Limb (tissue), 2 donors: ENCODE data around the gene SNUPN.

Experiments used
- DNase-seq, 2 donors: peaks; one replicate each; pipeline ENCODE4 v3.0.0-alpha.2; 2016; ENCODE audit errors: extremely low spot score in 2 of 2

The SNUPN gene

DNA sequence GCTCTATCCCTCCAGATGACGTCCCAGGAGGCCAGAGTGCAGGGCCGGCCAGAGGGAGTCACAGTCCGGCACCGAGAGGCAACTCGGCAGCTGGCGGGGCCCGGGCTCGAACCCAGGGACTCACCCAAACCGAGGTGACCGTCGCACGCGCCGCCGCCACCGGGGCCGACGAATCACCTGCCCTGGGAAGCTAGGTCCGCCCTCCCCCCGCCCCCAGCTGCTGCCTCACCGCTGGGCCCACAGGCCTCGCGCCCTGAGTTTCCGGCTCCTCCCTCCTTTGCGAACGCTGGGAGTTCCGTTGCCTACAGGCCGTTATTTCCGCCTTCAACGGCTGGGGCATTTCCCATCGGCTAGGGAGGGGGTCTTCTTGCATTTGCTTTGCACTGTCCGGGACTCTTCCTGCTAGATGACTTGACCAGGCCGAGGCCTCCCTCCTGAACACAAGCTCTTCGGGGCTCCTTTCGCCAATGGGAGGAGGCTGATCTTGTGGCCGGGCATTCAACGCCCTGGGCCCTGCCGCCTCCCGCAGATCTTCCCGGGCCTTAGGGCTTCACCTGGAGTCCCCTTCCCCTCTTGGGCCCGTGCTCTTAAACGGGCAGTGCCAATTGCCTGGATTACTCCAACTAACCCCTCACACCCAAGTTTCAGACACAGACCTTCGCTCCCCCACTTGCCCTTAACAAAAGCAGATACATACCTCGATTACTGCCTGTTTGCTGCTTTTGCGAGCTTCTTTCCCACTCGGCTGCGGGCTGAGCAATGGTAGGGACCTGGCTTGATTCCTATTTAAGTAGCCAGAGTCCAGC lies at the start of gene SNUPN:
SNUPN (minus strand) TSS at position 184 of the 806 bp plus-strand sequence. CDS start 4,674 bp downstream, outside the sequence.
- peak; percentile 95 to 97 for DNase-seq

DNA sequence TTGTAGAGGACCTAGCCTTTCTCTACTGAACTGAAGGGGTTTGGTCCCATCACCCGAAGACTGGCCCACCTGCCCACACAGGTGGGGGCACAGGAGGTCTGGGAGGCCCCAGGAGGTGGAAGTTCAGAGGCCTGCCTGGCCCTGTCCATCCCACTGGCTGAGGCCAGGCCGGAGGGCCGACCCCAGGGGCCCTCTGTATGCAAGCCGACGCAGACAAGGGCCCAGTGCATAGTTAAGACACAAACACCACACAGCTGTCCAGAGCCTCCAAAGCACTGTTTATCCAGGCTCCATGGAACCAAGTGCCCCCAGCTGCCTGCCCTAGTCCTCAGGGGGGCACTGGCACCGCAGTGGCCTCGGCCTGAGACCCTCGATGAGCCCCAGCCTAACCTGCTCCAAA lies 48.8 kb upstream of the SNUPN start:
- DNase-seq, result no peak

DNA sequence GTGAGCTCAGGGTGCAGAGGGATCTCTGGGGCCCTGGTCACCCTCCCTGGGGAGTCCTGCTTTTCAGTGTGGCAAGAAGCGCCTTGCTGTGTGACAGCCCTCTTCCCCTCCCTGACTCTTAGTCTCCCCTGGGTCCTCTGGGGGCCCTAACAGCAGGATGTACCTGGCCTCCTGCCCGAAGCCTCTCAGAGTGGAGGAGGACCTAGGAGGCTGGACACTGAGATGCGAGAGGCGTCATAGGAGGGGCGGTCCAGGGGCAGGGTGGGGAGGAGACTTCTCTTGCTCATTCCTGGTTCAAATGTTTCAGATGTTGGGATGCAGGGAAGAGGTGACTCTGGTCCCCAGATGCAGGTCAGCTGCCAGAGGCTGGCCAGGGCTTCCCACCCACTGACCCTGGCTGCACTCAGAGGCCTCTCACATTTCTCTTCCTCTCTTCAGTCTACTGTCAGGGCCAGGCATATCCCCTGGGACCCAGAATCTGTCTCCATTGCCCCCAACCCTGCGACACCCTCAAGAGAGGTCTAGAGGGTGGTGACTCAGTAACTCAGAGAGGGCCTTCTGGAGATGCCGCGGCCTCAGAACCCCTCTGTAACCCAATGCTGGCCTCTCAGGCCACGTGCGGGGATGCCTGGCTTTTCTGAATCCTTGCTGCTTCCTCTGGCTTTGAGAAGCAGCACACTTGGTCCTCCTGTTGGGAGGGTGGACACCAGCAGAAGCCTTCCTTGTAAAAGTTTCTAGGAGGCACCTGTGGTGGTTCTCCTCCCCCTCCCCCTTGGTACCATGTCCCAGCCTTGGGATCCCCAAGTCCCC lies 48.1 kb upstream of the SNUPN start:
- no peak for DNase-seq

DNA sequence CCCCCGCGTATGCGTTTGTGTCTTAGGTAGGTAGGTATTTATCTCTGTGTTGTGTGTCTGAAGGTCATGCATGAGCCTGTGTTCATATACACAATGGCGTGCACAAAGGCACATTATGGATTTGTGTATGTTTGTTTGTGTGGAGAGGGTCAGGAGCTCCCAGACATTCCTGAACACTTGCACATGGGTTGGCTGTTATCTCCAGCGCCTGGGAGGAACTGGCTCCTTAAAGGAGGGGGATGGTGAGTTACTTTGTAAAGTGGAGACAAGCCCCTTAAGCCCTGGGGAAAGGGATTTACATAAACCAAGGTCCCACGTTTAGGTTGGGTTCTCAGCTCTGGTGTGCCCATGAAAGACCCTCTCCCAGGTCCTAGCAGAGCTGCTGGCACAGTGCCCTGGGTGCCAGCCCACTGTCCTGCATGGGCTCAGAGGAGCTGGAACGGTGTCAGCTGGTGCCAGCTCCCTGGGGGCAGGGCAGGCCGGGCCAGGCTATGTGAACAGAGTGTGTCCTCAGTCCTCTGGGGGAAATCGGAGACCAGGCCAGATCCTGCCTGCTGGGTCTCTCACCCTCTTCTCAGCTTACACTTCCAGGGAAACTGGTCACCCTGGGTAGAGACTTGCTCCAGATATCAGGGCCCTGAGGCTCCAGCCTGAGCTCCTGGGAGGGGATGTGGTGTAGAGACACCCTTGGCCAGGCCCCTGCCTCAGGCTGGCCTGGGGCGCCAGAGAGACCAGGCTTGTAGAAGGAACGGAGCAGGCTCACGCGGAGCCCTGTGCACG lies 47.3 kb upstream of the SNUPN start:
- DNase-seq, result no peak

DNA sequence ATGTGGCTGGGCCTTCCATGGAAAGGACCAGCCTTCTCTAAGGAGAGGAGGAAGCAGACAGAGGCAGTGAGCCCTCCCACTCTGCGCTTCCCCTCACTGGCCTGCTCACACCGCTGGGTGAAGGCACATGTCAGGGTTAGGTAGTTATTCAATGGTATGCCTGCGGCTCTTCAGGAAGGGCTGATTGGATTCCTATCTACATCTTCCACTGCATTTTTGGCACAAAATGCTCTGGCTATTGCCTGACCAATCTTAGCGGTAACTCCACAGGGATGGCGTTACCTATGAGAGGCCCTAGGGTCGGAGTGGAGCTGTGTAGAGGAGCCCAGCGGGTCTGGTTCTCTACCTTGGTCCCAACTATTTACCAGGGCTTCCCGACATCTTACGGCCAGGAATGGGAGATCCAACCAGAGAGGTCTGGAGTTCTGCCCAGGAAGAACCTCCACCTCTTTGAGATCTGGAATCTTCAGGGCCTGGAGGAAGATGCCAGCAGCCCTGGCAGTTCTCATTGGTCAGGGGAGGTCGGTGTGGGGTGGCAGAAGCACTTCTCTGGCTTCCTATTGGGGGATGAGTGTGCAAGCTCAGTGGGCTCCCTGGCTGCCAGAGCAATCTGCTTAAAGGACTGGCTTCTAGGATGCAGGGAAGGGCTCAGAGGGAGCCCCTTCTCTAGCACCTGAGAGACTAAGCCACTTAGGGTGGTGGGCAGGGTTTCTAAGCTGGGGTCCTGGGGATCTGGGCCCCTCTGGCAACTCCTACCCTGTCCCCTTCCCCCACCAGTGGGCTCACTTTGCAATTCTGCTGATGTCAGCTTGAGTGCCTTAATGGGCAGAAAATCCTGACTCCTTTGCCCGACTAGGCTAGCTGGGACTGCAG lies 46.4 kb upstream of the SNUPN start:
- no peak for DNase-seq

DNA sequence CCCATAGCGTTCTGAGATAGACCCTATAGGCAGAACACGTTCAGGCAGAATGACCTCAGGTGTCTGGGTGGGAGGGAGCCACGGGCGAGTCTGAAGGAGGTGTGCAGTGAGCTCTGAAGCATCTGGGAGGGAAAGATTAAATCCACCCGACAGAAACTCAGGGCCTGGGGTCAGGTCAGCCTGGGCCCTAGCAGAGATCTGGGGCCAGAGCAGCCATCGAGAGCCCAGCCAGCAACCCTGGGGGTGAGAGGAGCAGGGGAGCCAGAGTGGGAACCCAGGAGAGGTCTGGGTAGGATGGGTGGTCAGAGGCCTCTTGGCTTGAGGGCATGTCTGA lies 44.3 kb upstream of the SNUPN start:
- no peak for DNase-seq

DNA sequence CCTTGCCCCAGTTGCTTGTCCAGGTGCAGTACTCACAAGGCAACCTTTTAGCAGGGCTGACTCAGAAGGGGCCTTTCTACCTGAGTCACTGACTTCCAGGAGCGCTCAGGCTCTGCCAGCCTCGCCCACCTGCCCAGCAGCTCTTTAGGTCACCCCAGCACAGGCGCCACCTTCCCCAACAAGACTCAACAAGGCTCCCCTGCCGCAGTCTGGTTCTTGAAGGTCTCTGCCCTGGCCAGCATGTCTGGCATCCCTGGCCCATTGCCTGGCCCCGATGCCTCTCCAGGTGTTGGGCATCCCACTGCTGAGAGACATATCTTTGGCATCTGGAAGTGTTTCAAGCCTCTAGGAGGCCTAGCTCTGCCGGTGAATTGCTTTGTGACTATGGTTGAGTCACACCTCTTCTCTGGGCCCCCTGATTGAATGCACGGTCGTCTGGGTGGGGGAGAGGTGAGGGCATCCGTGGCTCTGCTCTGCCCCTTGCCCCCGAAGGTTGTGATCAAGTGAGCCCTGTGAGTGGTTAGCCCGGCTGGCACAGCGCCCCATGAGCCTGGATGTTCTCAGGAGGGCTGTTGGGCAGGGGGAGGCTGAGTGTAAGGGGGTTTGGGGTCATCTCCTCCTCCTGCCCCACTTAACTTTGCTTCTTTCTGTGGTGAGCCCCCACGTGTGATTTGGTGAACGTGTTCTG lies 43.8 kb upstream of the SNUPN start:
- no peak for DNase-seq

DNA sequence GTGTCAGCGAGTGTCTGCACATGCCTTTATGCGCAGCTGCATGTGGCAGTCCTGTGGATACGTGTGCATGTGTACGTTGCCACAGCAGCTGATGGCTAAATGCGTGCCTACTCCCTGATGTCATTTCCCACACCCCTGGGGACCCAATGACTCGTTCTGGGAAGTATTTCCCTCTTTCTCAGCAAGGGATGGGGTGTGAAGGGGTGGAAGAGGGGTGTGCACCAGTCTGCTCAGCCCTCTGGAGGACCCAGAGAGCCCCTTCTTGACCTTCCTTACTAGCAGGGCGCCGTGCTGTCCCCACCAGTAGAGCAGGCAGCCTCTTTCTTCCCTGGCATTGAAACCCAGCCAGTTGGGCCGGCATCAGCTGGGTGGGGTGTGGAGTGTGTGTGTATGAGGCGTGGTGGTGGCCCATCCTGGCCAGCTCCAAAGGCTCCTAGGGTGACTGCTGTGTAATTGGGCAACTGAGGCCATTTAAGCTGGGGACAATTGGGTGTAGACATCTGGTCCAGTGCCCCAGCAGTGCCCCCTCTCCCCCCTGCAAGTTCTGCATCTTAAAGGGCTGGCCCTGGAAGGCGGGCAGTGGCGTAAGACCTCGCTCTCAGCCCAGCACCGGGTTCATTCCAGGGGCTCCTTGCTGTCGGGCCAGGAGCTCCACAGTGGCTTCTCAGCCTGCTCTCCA lies 41.4 kb upstream of the SNUPN start:
- peak in 1 of 2 donors; percentile 56 for DNase-seq

DNA sequence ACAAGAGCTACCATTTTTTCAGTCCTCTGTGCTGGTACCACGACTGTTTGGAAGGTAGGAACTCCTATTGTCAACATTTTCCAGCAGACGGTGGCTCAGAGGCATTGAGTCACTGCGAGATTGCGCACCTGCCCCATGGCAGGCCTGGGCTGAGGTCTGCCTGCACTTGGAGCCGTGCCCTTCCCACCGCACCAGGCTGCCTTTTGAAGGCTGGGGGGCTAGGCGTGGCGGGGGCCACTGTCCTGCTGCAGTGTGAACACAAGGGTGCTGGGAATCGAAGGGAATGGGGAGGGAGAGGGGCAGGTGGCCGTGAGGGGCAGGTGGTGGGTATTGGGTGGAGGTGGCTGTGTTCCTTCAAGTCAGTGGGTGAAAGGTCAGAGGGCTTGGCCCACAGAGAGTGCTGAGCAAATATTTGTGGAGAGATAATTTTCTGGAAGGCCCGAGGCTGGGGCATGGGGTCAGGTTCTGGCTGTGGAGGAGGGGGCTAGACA lies 38.5 kb upstream of the SNUPN start:
- no peak for DNase-seq

DNA sequence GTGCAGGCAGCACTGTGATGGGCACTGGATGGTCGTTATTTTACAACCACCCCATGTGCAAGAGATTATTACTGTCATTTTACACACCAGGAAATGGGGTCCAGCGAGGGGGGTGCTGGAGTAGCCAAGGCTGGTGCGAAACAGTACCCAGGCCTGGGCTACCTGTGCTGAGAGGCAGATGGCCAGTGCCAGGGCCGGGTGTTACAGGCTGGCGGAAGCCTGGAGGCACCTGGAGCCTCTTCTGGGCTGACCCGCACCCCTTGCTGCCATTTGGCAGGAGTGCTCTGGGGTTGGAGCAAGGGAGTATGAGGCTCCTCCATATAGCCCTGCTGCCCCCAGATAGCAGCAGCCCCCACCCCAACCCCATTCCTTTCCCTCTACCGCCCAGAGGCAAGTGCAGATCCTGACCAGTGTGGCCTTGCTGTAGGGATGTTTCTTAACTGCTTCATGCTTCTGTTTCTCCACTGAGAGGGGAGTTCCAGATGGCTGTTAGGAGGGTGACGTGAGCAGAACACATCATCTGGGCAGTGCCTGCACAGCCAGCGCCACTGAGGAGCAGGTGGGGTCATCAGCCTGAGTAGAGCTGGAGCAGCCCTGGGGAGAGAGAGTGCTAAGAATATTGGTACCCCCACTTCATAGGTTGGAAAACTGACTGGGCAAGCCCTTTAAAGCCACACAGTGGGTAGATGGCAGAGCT lies 37.4 kb upstream of the SNUPN start:
- DNase-seq, result no peak

DNA sequence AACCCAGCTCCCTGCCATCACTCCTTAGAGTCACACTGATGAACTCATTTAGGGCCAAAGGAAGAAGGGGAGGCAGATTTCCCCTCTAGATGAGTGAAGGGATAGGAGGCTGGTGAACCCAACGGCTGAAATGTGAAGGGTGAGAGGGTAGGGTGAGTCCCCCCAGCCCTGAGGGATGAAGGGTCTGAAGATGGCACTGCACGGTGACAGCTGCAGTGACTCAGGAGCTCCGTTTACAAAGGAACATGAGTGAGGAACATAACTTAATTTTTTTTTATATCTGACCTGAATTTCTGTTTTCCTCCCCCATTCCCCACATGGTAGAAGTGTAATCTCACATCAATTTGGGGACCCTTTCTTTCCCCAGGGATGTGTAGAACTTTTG lies 36.2 kb upstream of the SNUPN start:
- no peak for DNase-seq

DNA sequence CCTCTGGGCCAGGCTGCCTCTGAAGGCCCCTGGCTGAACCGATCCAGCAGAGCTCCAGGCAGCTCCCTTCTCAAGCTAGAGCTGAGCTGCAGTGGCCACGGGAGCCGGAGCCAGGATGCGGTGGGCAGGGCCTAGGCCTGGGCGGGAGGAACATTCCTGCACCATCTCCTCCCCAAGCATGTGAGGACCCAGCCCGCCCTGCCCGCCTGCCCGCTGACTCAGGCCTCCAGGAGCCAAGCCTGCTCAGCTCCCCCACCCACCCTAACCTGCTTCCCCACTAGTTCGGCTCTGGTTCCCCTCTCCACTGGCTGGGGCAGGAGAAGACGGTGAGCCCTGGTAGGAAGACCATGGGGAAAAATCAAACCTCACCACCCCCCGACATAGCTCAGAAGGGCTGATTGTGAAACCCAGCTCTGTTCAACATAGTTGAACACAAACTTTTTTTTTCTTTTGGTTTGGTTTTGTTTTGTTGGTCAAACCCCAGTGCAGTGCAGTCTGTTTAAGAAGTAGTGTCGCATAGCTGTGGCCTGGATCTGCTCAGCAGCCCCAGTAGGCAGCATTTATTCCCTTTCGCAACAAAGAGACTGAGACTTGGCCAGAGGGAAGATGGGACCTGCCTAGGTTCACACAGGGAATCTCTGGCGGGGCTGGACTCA lies 35.7 kb upstream of the SNUPN start:
- DNase-seq, result no peak

DNA sequence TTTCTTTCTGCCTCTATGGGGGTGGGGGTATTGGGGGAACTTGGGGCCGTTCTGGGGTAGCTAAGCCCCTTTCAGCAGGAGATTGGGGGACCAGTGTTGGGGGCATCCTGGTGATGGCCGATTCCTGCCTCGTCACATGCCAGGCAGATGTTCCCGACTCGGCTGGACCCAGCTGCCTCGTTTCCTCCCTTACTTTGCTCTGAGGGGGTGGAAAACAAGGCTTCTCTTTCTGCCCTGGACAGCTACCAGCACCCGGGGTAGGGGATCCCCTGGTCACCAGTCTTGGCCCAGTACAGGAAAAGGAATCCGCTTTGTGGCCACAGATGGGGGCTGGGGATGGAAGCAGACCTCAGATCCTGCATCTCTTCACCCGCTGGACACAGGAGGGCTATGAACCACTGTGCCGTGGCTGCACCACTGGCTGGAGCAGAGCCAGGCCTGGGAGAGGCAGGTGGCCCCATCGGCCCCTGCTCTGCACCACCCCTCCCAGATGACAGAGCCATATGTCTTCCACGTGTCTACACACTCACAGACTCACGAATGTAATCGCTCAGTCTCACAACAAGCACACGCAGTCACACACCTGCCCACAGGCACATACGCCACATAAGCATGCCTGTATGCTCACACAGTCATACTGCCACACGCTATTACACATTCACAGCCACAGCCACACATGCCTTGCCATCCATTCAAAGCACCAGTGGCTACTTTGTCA lies 34.6 kb upstream of the SNUPN start:
- no peak for DNase-seq

DNA sequence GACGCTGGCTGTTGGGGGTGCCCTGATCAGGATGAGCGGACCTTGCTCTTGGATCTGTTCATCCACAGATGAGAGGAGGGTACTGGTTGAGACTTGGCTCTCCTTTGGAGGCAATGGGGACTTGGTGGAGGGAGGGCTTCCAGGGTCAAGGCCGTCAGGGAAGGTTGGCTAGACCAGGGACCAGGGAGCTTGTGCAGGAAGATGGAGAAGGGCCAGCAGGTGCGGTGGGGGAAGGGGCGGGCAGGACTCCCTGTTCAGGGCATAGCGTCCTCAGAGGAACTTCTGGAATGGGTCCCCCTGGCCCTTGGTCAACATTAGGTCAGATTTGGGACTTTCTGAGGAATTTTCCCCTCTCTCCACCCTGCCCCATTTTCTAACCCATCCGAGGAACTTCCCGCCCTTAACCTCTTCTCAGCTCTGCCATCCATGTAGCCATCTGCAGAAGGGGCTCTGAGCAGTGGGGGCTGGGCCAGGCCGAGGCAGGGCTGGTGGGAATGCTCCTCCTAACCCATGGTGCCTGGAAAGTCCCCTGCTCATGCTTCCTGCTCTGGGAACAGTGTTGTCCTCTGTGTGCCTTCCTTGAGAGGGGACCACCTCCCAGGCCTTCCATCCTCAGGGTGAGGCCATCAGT lies 33.7 kb upstream of the SNUPN start:
- DNase-seq, result no peak

DNA sequence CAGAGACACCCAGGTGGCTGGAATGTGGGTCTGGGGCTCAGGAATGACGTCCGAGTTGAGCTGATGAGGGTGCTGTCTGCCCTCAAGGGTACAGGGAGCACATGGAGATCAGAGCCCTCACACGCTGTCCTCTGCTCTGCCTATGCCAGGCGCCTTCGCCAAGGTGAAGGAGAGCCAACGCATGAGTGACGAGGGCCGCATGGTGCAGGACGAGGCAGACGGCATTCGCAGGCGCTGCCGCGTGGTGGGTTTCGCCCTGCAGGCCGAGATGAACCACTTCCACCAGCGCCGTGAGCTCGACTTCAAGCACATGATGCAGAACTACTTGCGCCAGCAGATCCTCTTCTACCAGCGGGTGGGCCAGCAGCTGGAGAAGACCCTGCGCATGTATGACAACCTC lies 31.3 kb upstream of the SNUPN start:
- DNase-seq, result no peak

DNA sequence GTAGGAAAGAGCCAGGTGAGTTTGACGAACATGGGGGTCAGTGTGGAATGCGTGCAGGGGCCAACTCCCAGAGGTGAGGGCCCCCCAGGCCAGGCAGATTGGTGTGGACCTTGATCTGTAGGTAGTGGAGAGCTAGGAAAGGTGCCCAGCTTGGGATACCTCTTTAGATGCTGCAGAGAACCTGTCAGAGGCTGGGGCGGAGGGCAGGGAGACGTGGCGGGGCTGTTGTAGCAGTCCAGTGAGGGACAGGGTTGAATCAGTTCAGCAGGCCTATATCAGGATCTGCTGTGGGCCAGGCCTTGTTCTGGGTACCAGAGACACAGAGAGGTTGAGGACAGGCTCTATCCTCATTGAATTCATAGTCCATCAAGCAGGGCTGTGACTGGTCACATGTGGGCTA lies 30.8 kb upstream of the SNUPN start:
- DNase-seq, result no peak

DNA sequence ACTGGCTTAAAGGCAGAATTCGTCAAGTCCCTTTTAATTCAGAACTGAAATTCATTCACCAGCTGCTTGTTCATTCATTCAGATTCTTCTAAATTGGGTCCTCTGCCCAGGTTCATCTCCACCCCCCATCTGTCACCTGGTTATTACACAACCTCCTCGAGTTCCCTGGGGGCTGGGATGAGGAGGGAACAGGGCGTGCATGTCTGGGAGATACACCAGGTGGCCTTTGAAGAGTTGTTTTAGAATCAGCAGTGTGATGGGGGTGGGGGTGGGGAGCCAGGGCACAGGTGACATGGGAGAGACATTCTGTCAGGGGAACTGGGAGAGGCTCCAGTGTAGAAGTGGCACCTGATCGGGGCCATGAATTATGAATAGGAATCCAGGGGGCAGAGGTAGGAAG lies 30.4 kb upstream of the SNUPN start:
- no peak for DNase-seq
